ENCODE measurements around the gene SLC13A5.

Gene SLC13A5

DNA sequence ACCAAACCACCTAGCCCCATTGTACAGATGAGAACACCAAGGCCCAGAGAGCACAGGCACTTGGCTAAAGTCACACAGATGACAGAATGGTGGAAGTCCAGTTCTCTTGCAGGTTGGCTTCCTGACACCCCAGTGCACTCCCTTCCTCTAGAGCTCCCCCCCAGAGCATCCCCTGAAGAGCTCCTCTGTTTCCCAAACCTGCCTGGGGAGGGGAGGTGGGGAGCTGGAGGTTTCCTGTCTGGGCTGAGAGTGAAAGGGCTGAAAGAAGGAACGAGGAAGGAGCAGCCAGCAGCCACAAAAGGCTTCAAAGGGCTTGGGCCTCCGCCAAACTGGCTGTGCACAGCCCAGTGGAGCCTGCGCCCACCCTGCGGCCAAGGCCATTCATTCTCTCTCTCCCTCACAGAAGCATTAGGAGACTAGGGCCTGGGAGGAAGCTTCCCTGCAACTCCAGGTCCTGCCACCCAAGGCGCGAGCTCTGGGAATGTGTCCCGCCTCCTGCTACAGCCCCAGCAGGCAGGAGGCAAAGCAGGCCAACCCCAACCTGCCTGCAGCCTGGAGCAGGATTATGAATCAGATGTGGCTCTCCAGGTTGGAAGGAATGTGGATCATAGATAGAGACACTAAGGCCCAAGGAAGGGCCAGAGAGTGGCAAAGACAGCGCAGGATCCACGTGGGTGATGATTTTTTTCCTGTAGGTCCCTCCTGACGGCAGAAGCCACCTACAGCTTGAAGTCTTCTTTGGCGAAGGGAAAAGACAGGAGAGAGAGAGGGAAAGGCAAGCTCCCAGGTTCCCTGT, 913 bp downstream of the SLC13A5 start:
- Histone ChIP-seq H4K20me1 (ENCODE audit: insufficient read depth, low read length, poor library complexity, severe bottlenecking) (no peaks in the 10 kb centered on the region), H3K9me3 (ENCODE audit: insufficient read depth, low read depth, low read length) (no peaks in the 10 kb centered on the region), H3K27me3 (ENCODE audit: insufficient read depth, low read length, poor library complexity, severe bottlenecking) (no peaks in the 10 kb centered on the region), H3K9ac (ENCODE audit: low read depth, low read length, poor library complexity, severe bottlenecking) (no peak overlapping the region), H3K4me1 (ENCODE audit: insufficient read depth, low read length, poor library complexity, severe bottlenecking) (no peaks in the 10 kb centered on the region), H3F3A (ENCODE audit: low read depth) (no peaks in the 10 kb centered on the region), H3K9me2 (replicated peaks; ENCODE audit: low read depth, low read length) (no peaks in the 10 kb centered on the region), H3K36me3 (ENCODE audit: insufficient read depth, low read length) (no peaks in the 10 kb centered on the region), H3K79me2 (ENCODE audit: insufficient read depth, low read length) (no peaks in the 10 kb centered on the region), H3K4me3 (ENCODE audit: low read length, poor library complexity, severe bottlenecking) (no peak overlapping the region), H2AFZ (ENCODE audit: low read length) (no peak overlapping the region), H3K4me2 (ENCODE audit: low read depth, low read length, poor library complexity, severe bottlenecking) (no peak overlapping the region)
- TF ChIP-seq CTCF (conservative IDR thresholded peaks at IDR 0.05; ENCODE audit: low read length) = no peak
- TF ChIP-seq EZH2phosphoT487 (IDR thresholded peaks at IDR 0.05; ENCODE audit: borderline replicate concordance) = no peak

GRCh38 chr17:6711681-6712057, 1.5 kb downstream of the SLC13A5 start:
- no peak for TF ChIP-seq CTCF (conservative IDR thresholded peaks at IDR 0.05; ENCODE audit: low read length)
- no peak for TF ChIP-seq EZH2phosphoT487 (IDR thresholded peaks at IDR 0.05; ENCODE audit: borderline replicate concordance)
- no peaks in the 10 kb centered on the region for H3K4me1 ChIP-seq (ENCODE audit: insufficient read depth, low read length, poor library complexity, severe bottlenecking)
- H4K20me1 ChIP-seq (ENCODE audit: insufficient read depth, low read length, poor library complexity, severe bottlenecking) = no peaks in the 10 kb centered on the region
- H3K4me3 ChIP-seq (ENCODE audit: low read length, poor library complexity, severe bottlenecking) = no peak overlapping the region
- H3K27me3 ChIP-seq (ENCODE audit: insufficient read depth, low read length, poor library complexity, severe bottlenecking) = no peaks in the 10 kb centered on the region
- no peak overlapping the region for H3K4me2 ChIP-seq (ENCODE audit: low read depth, low read length, poor library complexity, severe bottlenecking)
- H2AFZ ChIP-seq (ENCODE audit: low read length) = no peak overlapping the region
- no peaks in the 10 kb centered on the region for H3K79me2 ChIP-seq (ENCODE audit: insufficient read depth, low read length)
- no peaks in the 10 kb centered on the region for H3K9me3 ChIP-seq (ENCODE audit: insufficient read depth, low read depth, low read length)
- no peaks in the 10 kb centered on the region for H3K36me3 ChIP-seq (ENCODE audit: insufficient read depth, low read length)
- H3F3A ChIP-seq (ENCODE audit: low read depth) = no peaks in the 10 kb centered on the region
- no peak overlapping the region for H3K9ac ChIP-seq (ENCODE audit: low read depth, low read length, poor library complexity, severe bottlenecking)
- no peaks in the 10 kb centered on the region for H3K9me2 ChIP-seq (replicated peaks; ENCODE audit: low read depth, low read length)

DNA sequence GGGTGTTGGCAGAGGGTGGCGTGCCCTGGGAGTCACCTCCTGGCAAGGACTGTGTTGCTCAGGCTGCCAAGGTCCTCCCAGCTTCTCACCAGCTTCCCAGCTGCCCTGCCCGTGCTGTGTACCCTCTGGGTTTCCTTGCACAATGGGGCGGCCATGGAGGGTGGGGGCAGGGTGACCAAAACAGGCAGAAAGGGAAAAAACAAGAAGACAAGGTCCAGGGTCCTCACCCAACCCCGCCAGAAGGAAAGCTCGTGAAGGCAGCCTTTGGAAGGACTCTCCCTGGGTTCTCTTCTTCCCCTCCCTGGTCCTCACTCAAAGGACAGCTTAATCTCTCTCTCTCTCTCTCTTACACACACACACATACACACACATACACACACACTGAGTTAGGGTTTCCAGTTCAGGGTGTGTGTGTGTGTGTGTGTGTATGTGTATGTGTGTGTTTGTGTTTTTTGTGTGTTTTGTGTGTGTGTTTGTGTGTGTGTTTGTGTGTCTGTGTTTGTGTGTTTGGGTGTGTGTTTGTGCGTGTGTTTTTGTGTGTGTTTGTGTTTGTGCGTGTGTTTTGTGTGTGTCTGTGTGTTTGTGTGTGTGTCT, 2.0 kb downstream of the SLC13A5 start:
- H3F3A ChIP-seq (ENCODE audit: low read depth) = no peaks in the 10 kb centered on the region
- no peaks in the 10 kb centered on the region for H4K20me1 ChIP-seq (ENCODE audit: insufficient read depth, low read length, poor library complexity, severe bottlenecking)
- no peaks in the 10 kb centered on the region for H3K9me3 ChIP-seq (ENCODE audit: insufficient read depth, low read depth, low read length)
- no peak overlapping the region for H2AFZ ChIP-seq (ENCODE audit: low read length)
- no peak overlapping the region for H3K9ac ChIP-seq (ENCODE audit: low read depth, low read length, poor library complexity, severe bottlenecking)
- no peaks in the 10 kb centered on the region for H3K4me1 ChIP-seq (ENCODE audit: insufficient read depth, low read length, poor library complexity, severe bottlenecking)
- no peak overlapping the region for H3K4me2 ChIP-seq (ENCODE audit: low read depth, low read length, poor library complexity, severe bottlenecking)
- no peaks in the 10 kb centered on the region for H3K79me2 ChIP-seq (ENCODE audit: insufficient read depth, low read length)
- H3K36me3 ChIP-seq (ENCODE audit: insufficient read depth, low read length) = no peaks in the 10 kb centered on the region
- H3K27me3 ChIP-seq (ENCODE audit: insufficient read depth, low read length, poor library complexity, severe bottlenecking) = no peaks in the 10 kb centered on the region
- no peak for TF ChIP-seq EZH2phosphoT487 (IDR thresholded peaks at IDR 0.05; ENCODE audit: borderline replicate concordance)
- TF ChIP-seq CTCF (conservative IDR thresholded peaks at IDR 0.05; ENCODE audit: low read length) = no peak
- no peaks in the 10 kb centered on the region for H3K9me2 ChIP-seq (replicated peaks; ENCODE audit: low read depth, low read length)
- H3K4me3 ChIP-seq (ENCODE audit: low read length, poor library complexity, severe bottlenecking) = no peak overlapping the region
